ENCODE measurements around the gene CP. TPM values are rescaled to one million over a fixed set of nuclear protein-coding genes. Genes with fewer than 3 reads are reported as not detected.

CP gene
- total RNA-seq, 6 donors from 2014 or later: 3.9 to 87.3 (median 18.9) TPM

DNA sequence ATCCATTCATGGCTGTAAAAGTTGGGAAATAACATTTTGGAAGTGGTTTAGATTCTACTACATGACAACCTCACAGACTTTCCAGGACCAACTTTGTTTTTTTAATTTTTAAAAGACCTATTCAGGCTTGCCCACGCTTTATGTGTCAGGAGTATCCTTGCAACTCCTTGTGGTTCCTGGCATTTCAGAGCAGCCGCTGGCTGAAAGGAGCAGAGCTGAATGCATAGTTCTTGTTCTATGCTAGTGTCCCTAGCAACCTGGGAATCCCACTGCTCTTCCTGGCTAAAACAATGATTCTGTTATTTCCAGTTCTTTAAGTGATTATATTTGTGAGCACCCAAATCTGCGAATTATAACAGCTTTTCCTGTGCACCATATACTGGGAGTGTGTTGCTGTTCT is 34.9 kb downstream of the CP start:
- WGBS, 2 donors: 93 to 97% methylated on average over 3 of the region's 3 CpGs
- DNase-seq (no peak), ATAC-seq (ENCODE audit: low FRiP score in 2 of 2) (no peak)
- Histone ChIP-seq H3K4me1 (no peaks in the 10 kb centered on the region), H3K27ac (no peak overlapping the region), H3K27me3 (no peaks in the 10 kb centered on the region), H3K9me3 (no peaks in the 10 kb centered on the region), H3K4me3 (no peak overlapping the region), H3K36me3 (no peaks in the 10 kb centered on the region)
- TF ChIP-seq POLR2A (IDR thresholded peaks at IDR 0.05): no peak

- DNase-seq (no peak), ATAC-seq (ENCODE audit: low FRiP score in 2 of 2) (no peak)
- no peaks in the 10 kb centered on the region for H3K9me3 ChIP-seq
- no peaks in the 10 kb centered on the region for H3K27me3 ChIP-seq
- H3K4me3 ChIP-seq: no peak overlapping the region
- H3K4me1 ChIP-seq: no peaks in the 10 kb centered on the region
- TF ChIP-seq CTCF (IDR thresholded peaks at IDR 0.05) (no peak), EP300 (IDR thresholded peaks at IDR 0.05) (no peak), POLR2A (IDR thresholded peaks at IDR 0.05) (no peak), POLR2AphosphoS5 (IDR thresholded peaks at IDR 0.05) (no peak)
- 92 to 97% methylated on average over 2 of the region's 2 CpGs for WGBS, 2 donors
- no peak overlapping the region for H3K27ac ChIP-seq
- no peaks in the 10 kb centered on the region for H3K36me3 ChIP-seq
Measured at GRCh38 chr3:149186219-149186618, 35.4 kb downstream of the CP start.

DNA sequence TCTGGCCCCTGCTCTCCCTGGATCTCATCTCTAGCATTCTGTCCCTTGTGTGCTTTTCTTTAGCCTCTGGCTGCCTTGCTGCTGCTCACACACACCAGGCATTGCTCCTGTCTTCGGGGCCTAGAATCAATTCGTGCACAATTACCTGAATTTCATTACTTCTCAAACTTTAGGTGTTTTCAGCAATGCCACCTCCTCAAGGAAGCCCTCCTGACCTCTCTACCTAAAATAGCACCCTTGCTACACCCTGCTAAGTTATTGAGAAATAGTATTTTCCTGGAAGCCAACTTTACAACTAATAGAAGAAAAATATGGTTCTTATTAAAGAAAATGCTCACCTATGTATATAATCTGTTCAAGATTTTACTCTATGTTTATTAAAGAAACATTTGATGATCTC is 40.4 kb downstream of the CP start:
- H3K36me3 ChIP-seq: peaks cover 0 to 1% (median 0%) of the 10 kb centered on the region in 4 donors
- H3K4me1 ChIP-seq: peaks cover 4 to 13% (median 5%) of the 10 kb centered on the region in 4 donors
- no peaks in the 10 kb centered on the region for H3K27me3 ChIP-seq
- no peak for DNase-seq
- no peaks in the 10 kb centered on the region for H3K9me3 ChIP-seq
- no peak overlapping the region for H3K4me3 ChIP-seq
- WGBS, 2 donors: 93 to 96% methylated on average over 2 of the region's 2 CpGs
- H3K27ac ChIP-seq: no peak overlapping the region
- no peak for ATAC-seq (ENCODE audit: low FRiP score in 2 of 2)
- TF ChIP-seq POLR2A (IDR thresholded peaks at IDR 0.05) (no peak), EP300 (IDR thresholded peaks at IDR 0.05) (no peak)

- Histone ChIP-seq H3K9me3 (no peaks in the 10 kb centered on the region), H3K4me1 (peaks cover 4 to 13% (median 5%) of the 10 kb centered on the region in 4 donors), H3K27ac (peak overlapping the region in 2 of 4 donors; percentile 14 to 42), H3K27me3 (no peaks in the 10 kb centered on the region), H3K36me3 (peaks cover 0 to 7% (median 0%) of the 10 kb centered on the region in 4 donors), H3K4me3 (no peak overlapping the region)
- ATAC-seq (ENCODE audit: low FRiP score in 2 of 2): peak; percentile 95 to 96
- 40 to 47% methylated on average over 7 of the region's 7 CpGs for WGBS, 2 donors
- TF ChIP-seq CTCF (IDR thresholded peaks at IDR 0.05) (no peak), POLR2AphosphoS5 (IDR thresholded peaks at IDR 0.05) (peak; percentile 83 to 86), EP300 (IDR thresholded peaks at IDR 0.05) (peak in 2 of 4 donors; percentile 75 to 91)
- DNase-seq: peak in 1 of 2 donors; percentile 85
Measured at GRCh38 chr3:149180057-149180573, 41.5 kb downstream of the CP start.

DNA sequence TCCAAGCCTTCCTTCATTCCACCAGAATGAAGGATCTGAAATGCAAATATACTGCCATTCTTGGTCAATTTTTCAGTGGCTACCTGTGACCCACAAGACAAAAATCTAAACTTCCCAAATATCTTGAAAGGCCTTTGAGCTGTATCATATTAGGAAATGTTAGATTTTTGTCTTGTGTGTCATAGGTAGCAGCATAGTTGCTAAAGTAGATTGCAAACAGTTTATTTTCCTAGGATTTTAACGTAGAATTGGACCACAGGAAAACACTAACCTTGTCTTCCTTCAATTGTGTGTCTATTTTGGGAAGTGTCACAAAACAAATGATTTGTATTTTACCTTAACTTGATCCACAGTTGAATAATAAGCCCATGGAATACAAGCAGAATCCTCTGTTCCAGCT is 42.4 kb downstream of the CP start:
- TF ChIP-seq POLR2AphosphoS5 (IDR thresholded peaks at IDR 0.05) (no peak), POLR2A (IDR thresholded peaks at IDR 0.05) (no peak), EP300 (IDR thresholded peaks at IDR 0.05) (no peak), CTCF (IDR thresholded peaks at IDR 0.05) (no peak)
- Histone ChIP-seq H3K4me1 (peaks cover 4 to 13% (median 5%) of the 10 kb centered on the region in 4 donors), H3K4me3 (no peak overlapping the region), H3K27me3 (no peaks in the 10 kb centered on the region), H3K9me3 (no peaks in the 10 kb centered on the region), H3K36me3 (peaks cover 0 to 14% (median 0%) of the 10 kb centered on the region in 4 donors), H3K27ac (peak overlapping the region in 1 of 4 donors; percentile 42)
- 56 to 71% methylated on average over 1 of the region's 1 CpG for WGBS, 2 donors
- peak in 1 of 2 donors; percentile 10 for ATAC-seq (ENCODE audit: low FRiP score in 2 of 2)
- DNase-seq: no peak

- ATAC-seq (ENCODE audit: low FRiP score in 2 of 2) (no peak), DNase-seq (no peak)
- Histone ChIP-seq H3K27me3 (no peaks in the 10 kb centered on the region), H3K4me3 (no peak overlapping the region), H3K9me3 (no peaks in the 10 kb centered on the region), H3K36me3 (peaks cover 0 to 33% (median 0%) of the 10 kb centered on the region in 4 donors), H3K27ac (no peak overlapping the region), H3K4me1 (peaks cover 4 to 13% (median 5%) of the 10 kb centered on the region in 4 donors)
- whole genome bisulfite sequencing, 2 donors: 94 to 100% methylated on average over 1 of the region's 1 CpG
- TF ChIP-seq POLR2AphosphoS5 (IDR thresholded peaks at IDR 0.05) (no peak), POLR2A (IDR thresholded peaks at IDR 0.05) (no peak), CTCF (IDR thresholded peaks at IDR 0.05) (no peak), EP300 (IDR thresholded peaks at IDR 0.05) (no peak)
Measured at GRCh38 chr3:149177122-149177521, 44.5 kb downstream of the CP start.

All from upper lobe of left lung (tissue), 6 donors.